BE2C (cell line): Measurements from ENCODE around the gene LIPJ.

Experiments
- DNase-seq: peaks from one replicate; pipeline ENCODE4 v3.0.0-alpha.2; 2020
- H3K27me3 ChIP-seq: fragments of 250-450 bp; sonication (Bioruptor Pico); 2 replicates; pipeline ENCODE4 v1.5.1; 2020; ENCODE audit warnings: mild to moderate bottlenecking
- H3K36me3 ChIP-seq: fragments of 250-450 bp; sonication (Bioruptor Pico); 2 replicates; pipeline ENCODE4 v1.5.1; 2020; ENCODE audit warnings: mild to moderate bottlenecking
- H3K4me1 ChIP-seq: fragments of 250-450 bp; sonication (Bioruptor Pico); 2 replicates; pipeline ENCODE4 v1.5.1; 2020
- H3K4me3 ChIP-seq: 2 replicates; pipeline ENCODE4 v1.5.1; 2011; ENCODE audit warnings: low read depth, low read length
- H3K9me3 ChIP-seq: fragments of 250-450 bp; sonication (Bioruptor Pico); 2 replicates; pipeline ENCODE4 v1.5.1; 2020
- TF ChIP-seq, protein P1 (sequence below): IDR thresholded peaks from 2 replicates; pipeline ENCODE4 v1.5.1; 2012; ENCODE audit warnings: mild to moderate bottlenecking, low read depth, low read length

Gene LIPJ

GRCh38 chr10:88582806-88583583 is 3.6 kb upstream of the LIPJ start, which contains the start of gene RNLS:
Gene RNLS (minus strand): TSS chr10:88583318.
- Histone ChIP-seq H3K4me1 (no peaks in the 10 kb centered on the region), H3K36me3 (no peaks in the 10 kb centered on the region), H3K4me3 (peak within 1 kb of the TSS; percentile 57), H3K9me3 (no peaks in the 10 kb centered on the region), H3K27me3 (no peaks in the 10 kb centered on the region)
- DNase-seq, result peak; percentile 38
- TF ChIP-seq, protein P1, sequence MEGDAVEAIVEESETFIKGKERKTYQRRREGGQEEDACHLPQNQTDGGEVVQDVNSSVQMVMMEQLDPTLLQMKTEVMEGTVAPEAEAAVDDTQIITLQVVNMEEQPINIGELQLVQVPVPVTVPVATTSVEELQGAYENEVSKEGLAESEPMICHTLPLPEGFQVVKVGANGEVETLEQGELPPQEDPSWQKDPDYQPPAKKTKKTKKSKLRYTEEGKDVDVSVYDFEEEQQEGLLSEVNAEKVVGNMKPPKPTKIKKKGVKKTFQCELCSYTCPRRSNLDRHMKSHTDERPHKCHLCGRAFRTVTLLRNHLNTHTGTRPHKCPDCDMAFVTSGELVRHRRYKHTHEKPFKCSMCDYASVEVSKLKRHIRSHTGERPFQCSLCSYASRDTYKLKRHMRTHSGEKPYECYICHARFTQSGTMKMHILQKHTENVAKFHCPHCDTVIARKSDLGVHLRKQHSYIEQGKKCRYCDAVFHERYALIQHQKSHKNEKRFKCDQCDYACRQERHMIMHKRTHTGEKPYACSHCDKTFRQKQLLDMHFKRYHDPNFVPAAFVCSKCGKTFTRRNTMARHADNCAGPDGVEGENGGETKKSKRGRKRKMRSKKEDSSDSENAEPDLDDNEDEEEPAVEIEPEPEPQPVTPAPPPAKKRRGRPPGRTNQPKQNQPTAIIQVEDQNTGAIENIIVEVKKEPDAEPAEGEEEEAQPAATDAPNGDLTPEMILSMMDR, result peak; percentile 46

- no peak for DNase-seq
- H3K4me1 ChIP-seq, result no peaks in the 10 kb centered on the region
- no peaks in the 10 kb centered on the region for H3K36me3 ChIP-seq
- H3K4me3 ChIP-seq, result peak overlapping the region; percentile 57
- TF ChIP-seq, protein P1, result no peak
- no peaks in the 10 kb centered on the region for H3K9me3 ChIP-seq
- no peaks in the 10 kb centered on the region for H3K27me3 ChIP-seq
These were observed 3.0 kb upstream of the LIPJ start for GRCh38 chr10:88583584-88583957.

GRCh38 chr10:88592381-88592780 is 5.8 kb downstream of the LIPJ start:
- DNase-seq, result no peak

GRCh38 chr10:88592906-88593305 is 6.3 kb downstream of the LIPJ start:
- DNase-seq, result no peak
- TF ChIP-seq, protein P1, result no peak
- Histone ChIP-seq H3K27me3 (no peaks in the 10 kb centered on the region), H3K9me3 (no peaks in the 10 kb centered on the region), H3K36me3 (no peaks in the 10 kb centered on the region), H3K4me3 (no peak overlapping the region), H3K4me1 (no peaks in the 10 kb centered on the region)

More at GRCh38 chr10:88592381-88592780, 5.8 kb downstream of the LIPJ start:
- Histone ChIP-seq H3K4me1 (no peaks in the 10 kb centered on the region), H3K4me3 (no peak overlapping the region), H3K36me3 (no peaks in the 10 kb centered on the region), H3K27me3 (no peaks in the 10 kb centered on the region), H3K9me3 (no peaks in the 10 kb centered on the region)
- TF ChIP-seq, protein P1, result no peak

DNA sequence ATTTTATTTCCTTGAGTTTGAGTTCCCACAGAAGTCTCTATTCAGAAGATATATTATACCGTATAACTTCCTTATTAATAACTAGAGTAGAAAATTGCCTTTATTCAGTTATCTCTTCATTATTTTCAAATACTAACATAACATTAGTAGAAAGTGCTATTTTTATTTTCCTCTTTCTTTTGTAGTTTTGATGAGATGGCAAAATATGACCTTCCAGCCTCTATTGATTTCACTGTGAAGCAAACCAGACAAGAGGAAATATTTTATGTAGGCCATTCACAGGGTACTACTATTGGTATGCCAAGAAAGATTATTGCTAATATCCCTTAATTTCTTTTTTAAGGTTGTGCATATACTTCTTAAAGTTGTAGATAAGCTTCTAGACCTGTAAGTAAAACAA is 7.9 kb downstream of the LIPJ start:
- H3K9me3 ChIP-seq, result no peaks in the 10 kb centered on the region
- H3K4me3 ChIP-seq, result no peak overlapping the region
- H3K4me1 ChIP-seq, result no peaks in the 10 kb centered on the region
- no peaks in the 10 kb centered on the region for H3K27me3 ChIP-seq
- no peaks in the 10 kb centered on the region for H3K36me3 ChIP-seq
- TF ChIP-seq, protein P1, result no peak
- DNase-seq, result no peak

- Histone ChIP-seq H3K27me3 (no peaks in the 10 kb centered on the region), H3K9me3 (no peaks in the 10 kb centered on the region), H3K4me3 (no peak overlapping the region), H3K36me3 (no peaks in the 10 kb centered on the region), H3K4me1 (no peaks in the 10 kb centered on the region)
- TF ChIP-seq, protein P1, result no peak
- DNase-seq, result no peak
These were observed 11.5 kb downstream of the LIPJ start for GRCh38 chr10:88598055-88598454.
